H1 (cell line): Measurements from ENCODE around the gene COPS6. TPM values are rescaled to one million over a fixed set of nuclear protein-coding genes. Genes with fewer than 3 reads are reported as not detected.
A peak's percentile ranks its signal among the peaks of the same experiment; 100 is the strongest.

ENCODE experiments used
- CTCF ChIA-PET: fragments of 300-600 bp; sonication (Branson Sonifier 250); formaldehyde crosslinking; loops from one replicate; lab custom pipeline; 2021; ENCODE audit not compliant: partially characterized antibody; lab: Charles Lee
- POLR2A ChIA-PET: fragments of 300-600 bp; sonication (Branson Sonifier 250); formaldehyde crosslinking; loops from one replicate; lab custom pipeline; 2021; ENCODE audit warnings: inconsistent platforms; ENCODE audit not compliant: partially characterized antibody; lab: Charles Lee
- DNase-seq, 2 experiments: peaks; one replicate each; pipeline versions ENCODE4 v3.0.0 to v3.0.0-alpha.2; 2010 to 2022; ENCODE audit warnings: low spot score in 2 of 2, low read depth in 1 of 2, mixed read lengths in 1 of 2
- FAIRE-seq: peaks from 2 replicates; lab custom pipeline; 2011; peaks lifted over from hg19 to GRCh38; lab: Jason Lieb, UNC
- H2AFZ ChIP-seq: 2 replicates; pipeline ENCODE4 v1.8.1; 2012; ENCODE audit warnings: low read length, inconsistent platforms
- H2AK5ac ChIP-seq: 2 replicates; pipeline ENCODE4 v1.6.1; 2013; ENCODE audit warnings: low read depth, low read length
- H2BK120ac ChIP-seq: replicated peaks from 2 replicates; pipeline ENCODE3; 2013; ENCODE audit warnings: low read depth, low read length, inconsistent platforms
- H2BK12ac ChIP-seq: 2 replicates; pipeline ENCODE4 v1.6.1; 2013; ENCODE audit warnings: low read depth, low read length
- H2BK15ac ChIP-seq: 2 replicates; pipeline ENCODE4 v1.6.1; 2013; ENCODE audit warnings: low read length
- H2BK20ac ChIP-seq: 2 replicates; pipeline ENCODE4 v1.6.1; 2013; ENCODE audit warnings: low read length
- H2BK5ac ChIP-seq: 2 replicates; pipeline ENCODE4 v1.6.1; 2013; ENCODE audit warnings: low read depth, low read length
- H3K14ac ChIP-seq: 2 replicates; pipeline ENCODE4 v1.6.1; 2013; ENCODE audit warnings: inconsistent platforms; ENCODE audit not compliant: insufficient read length
- H3K18ac ChIP-seq: 2 replicates; pipeline ENCODE4 v1.6.1; 2013; ENCODE audit warnings: low read length; ENCODE audit errors: extremely low read depth
- H3K23ac ChIP-seq: 2 replicates; pipeline ENCODE4 v1.6.1; 2013; ENCODE audit warnings: inconsistent platforms; ENCODE audit not compliant: insufficient read length
- H3K23me2 ChIP-seq: 2 replicates; pipeline ENCODE4 v1.6.1; 2013; ENCODE audit warnings: low read depth, low read length
- H3K27ac ChIP-seq: 2 replicates; pipeline ENCODE4 v1.6.1; 2011; ENCODE audit warnings: low read depth, low read length, inconsistent platforms
- H3K27me3 ChIP-seq, 4 experiments: replicated peaks in 1 of 4; 1 replicate in 1 of 4; 2 replicates in 3 of 4; pipeline versions ENCODE4 v1.6.1 to v1.8.1; 2011 to 2013; ENCODE audit warnings: low read length in 3 of 4, mild to moderate bottlenecking in 3 of 4, inconsistent platforms in 2 of 4, mixed read lengths in 2 of 4, moderate library complexity in 1 of 4; ENCODE audit not compliant: control insufficient read depth in 3 of 4, insufficient read depth in 3 of 4; ENCODE audit errors: extremely low read depth in 1 of 4
- H3K36me3 ChIP-seq, 4 experiments: 2 replicates each; pipeline versions ENCODE4 v1.6.1 to v1.8.1; 2011 to 2013; ENCODE audit warnings: mild to moderate bottlenecking in 4 of 4, low read length in 3 of 4, moderate library complexity in 2 of 4, control low read depth in 1 of 4, inconsistent platforms in 1 of 4; ENCODE audit not compliant: insufficient read depth in 4 of 4, control insufficient read depth in 2 of 4
- H3K4ac ChIP-seq: replicated peaks from 2 replicates; pipeline ENCODE3; 2013; ENCODE audit warnings: low read length, low read depth, mixed read lengths, inconsistent platforms; ENCODE audit not compliant: insufficient read length
- H3K4me1 ChIP-seq, 4 experiments: replicated peaks in 1 of 4; 1 replicate in 1 of 4; 2 replicates in 3 of 4; pipeline versions ENCODE4 v1.6.1 to v1.8.1; 2011 to 2013; ENCODE audit warnings: low read length in 3 of 4, inconsistent platforms in 2 of 4, mixed read lengths in 1 of 4; ENCODE audit not compliant: insufficient read depth in 4 of 4, control insufficient read depth in 3 of 4
- H3K4me2 ChIP-seq, 2 experiments: 2 replicates each; pipeline versions ENCODE4 v1.6.1 to v1.8.1; 2011 to 2013; ENCODE audit warnings: low read depth in 2 of 2, low read length in 2 of 2, control low read depth in 1 of 2, inconsistent platforms in 1 of 2, mild to moderate bottlenecking in 1 of 2; ENCODE audit not compliant: insufficient read depth in 1 of 2
- H3K4me3 ChIP-seq, 4 experiments: fragments of 200-600, 300-600 bp in 1 of 4; sonication (generic), shearing (Covaris generic), sonication (Bioruptor Twin) in 1 of 4; 2 replicates each; pipeline versions ENCODE4 v1.5.1 to v1.8.1; 2011 to 2016; ENCODE audit warnings: low read length in 4 of 4, low read depth in 3 of 4, control low read depth in 2 of 4, inconsistent platforms in 2 of 4, mild to moderate bottlenecking in 2 of 4, mixed read lengths in 1 of 4, moderate library complexity in 1 of 4; ENCODE audit not compliant: insufficient read depth in 2 of 4; ENCODE audit errors: extremely low read depth in 1 of 4
- H3K56ac ChIP-seq: replicated peaks from 2 replicates; pipeline ENCODE3; 2013; ENCODE audit warnings: low read depth, mild to moderate bottlenecking, mixed read lengths, low read length, inconsistent platforms; ENCODE audit not compliant: insufficient read length
- H3K79me1 ChIP-seq: 2 replicates; pipeline ENCODE4 v1.6.1; 2013; ENCODE audit warnings: low read depth, low read length, control low read depth
- H3K79me2 ChIP-seq, 2 experiments: 2 replicates each; pipeline versions ENCODE4 v1.6.1 to v1.8.1; 2012 to 2013; ENCODE audit warnings: low read length in 2 of 2, mild to moderate bottlenecking in 2 of 2, inconsistent platforms in 1 of 2; ENCODE audit not compliant: insufficient read depth in 2 of 2, control insufficient read depth in 1 of 2
- H3K9ac ChIP-seq, 4 experiments: replicated peaks in 1 of 4; 1 replicate in 1 of 4; 2 replicates in 3 of 4; pipeline versions ENCODE4 v1.6.1 to v1.8.1; 2011 to 2013; ENCODE audit warnings: low read depth in 3 of 4, low read length in 3 of 4, control low read depth in 2 of 4, mild to moderate bottlenecking in 2 of 4, moderate library complexity in 2 of 4, inconsistent platforms in 1 of 4; ENCODE audit errors: extremely low read depth in 1 of 4
- H3K9me3 ChIP-seq, 2 experiments: 2 replicates each; pipeline versions ENCODE4 v1.6.1 to v1.8.1; 2012 to 2013; ENCODE audit warnings: mild to moderate bottlenecking in 2 of 2, moderate library complexity in 2 of 2, control low read depth in 1 of 2, inconsistent platforms in 1 of 2, low read depth in 1 of 2, low read length in 1 of 2, mixed read lengths in 1 of 2; ENCODE audit not compliant: insufficient read depth in 2 of 2
- H4K20me1 ChIP-seq, 2 experiments: replicated peaks in 1 of 2; 2 replicates each; pipeline versions ENCODE3 to v1.8.1; 2011 to 2013; ENCODE audit warnings: inconsistent platforms in 2 of 2, low read length in 2 of 2, mild to moderate bottlenecking in 1 of 2; ENCODE audit not compliant: insufficient read depth in 2 of 2, control insufficient read depth in 1 of 2
- H4K5ac ChIP-seq: 2 replicates; pipeline ENCODE4 v1.6.1; 2013; ENCODE audit warnings: low read length, low read depth, mixed read lengths, inconsistent platforms; ENCODE audit not compliant: insufficient read length
- H4K8ac ChIP-seq: 2 replicates; pipeline ENCODE4 v1.8.0; 2013; ENCODE audit warnings: mild to moderate bottlenecking, moderate library complexity, low read length, inconsistent platforms; ENCODE audit not compliant: insufficient read depth; ENCODE audit errors: extremely low read depth
- H4K91ac ChIP-seq: replicated peaks from 2 replicates; pipeline ENCODE3; 2013; ENCODE audit warnings: low read length, mixed read lengths, inconsistent platforms; ENCODE audit not compliant: insufficient read length
- CBX5 ChIP-seq: fragments of 300-800, 300-1000 bp; sonication (generic); IDR thresholded peaks from 2 replicates; pipeline ENCODE4 v1.7.1; 2016; ENCODE audit warnings: antibody characterized with exemption, low read length, low read depth
- CEBPB ChIP-seq: IDR thresholded peaks from 2 replicates; pipeline ENCODE4 v1.6.1; 2012; ENCODE audit warnings: low read depth, low read length
- JUND ChIP-seq: IDR thresholded peaks from 2 replicates; pipeline ENCODE4 v1.6.1; 2011; ENCODE audit warnings: mild to moderate bottlenecking, improper control_type of control experiment, low read length
- POLR2A ChIP-seq, 2 experiments: IDR thresholded peaks; 1 replicate in 1 of 2; 2 replicates in 1 of 2; pipeline ENCODE4 v1.6.1; 2011; ENCODE audit warnings: low read depth in 2 of 2, low read length in 2 of 2, mild to moderate bottlenecking in 2 of 2; ENCODE audit errors: control extremely low read depth in 1 of 2
- RXRA ChIP-seq: IDR thresholded peaks from 2 replicates; pipeline ENCODE4 v1.6.1; 2011; ENCODE audit warnings: low read depth, mild to moderate bottlenecking, low read length, moderate library complexity; ENCODE audit not compliant: insufficient read depth
- SAP30 ChIP-seq: fragments of 300-600 bp; sonication (generic); IDR thresholded peaks from 2 replicates; pipeline ENCODE4 v1.7.1; 2012; ENCODE audit warnings: low read length, moderate library complexity, mild to moderate bottlenecking, inconsistent platforms; ENCODE audit not compliant: insufficient read depth, insufficient replicate concordance
- SIX5 ChIP-seq: IDR thresholded peaks from 2 replicates; pipeline ENCODE4 v1.6.1; 2011; ENCODE audit warnings: mild to moderate bottlenecking, low read depth, low read length
- SP2 ChIP-seq: IDR thresholded peaks from 2 replicates; pipeline ENCODE4 v1.6.1; 2012; ENCODE audit warnings: mild to moderate bottlenecking, low read length, inconsistent platforms
- WGBS, 2 experiments: shearing (Covaris generic) in 1 of 2; methylation state at CpG; one replicate each; pipeline versions ENCODE4 v1.1.6 to v1.1.7; 2013 to 2015; ENCODE audit warnings: low lambda C conversion rate in 2 of 2, mixed read lengths in 2 of 2, inconsistent platforms in 1 of 2, low coverage in 1 of 2, missing lambda C conversion rate in 1 of 2; ENCODE audit not compliant: insufficient replicate concordance in 2 of 2, insufficient coverage in 1 of 2, insufficient read length in 1 of 2; ENCODE audit errors: extremely low coverage in 1 of 2, missing lambda C conversion rate in 1 of 2; 5-methylcytosine and 5-hydroxymethylcytosine counted together
- polyA plus RNA-seq, 7 experiments: library from polyadenylated mRNA; depleted of rRNA in 3 of 7; stranded (reverse) in 5 of 7; unstranded in 2 of 7; fragments of >200 nt in 5 of 7; fragments of 200-250 nt in 2 of 7; gene quantifications; 1 replicate in 5 of 7; 2 replicates in 1 of 7; 4 replicates in 1 of 7; pipeline versions ENCODE4 v1.2.1 to v1.2.3, GENCODE V29; 2011 to 2013; ENCODE audit warnings: missing spikeins in 2 of 7, mixed read lengths in 2 of 7
- total RNA-seq: library from RNA; stranded (reverse); fragmentation: NEBNext Ultra II Directional; extraction: Animal tissue kit (Norgen Biotek cat#: 25700); gene quantifications from 2 replicates; pipeline ENCODE4 v1.2.1, GENCODE V29; 2021

Gene COPS6
- total and polyA plus RNA-seq, 2 of the 8 experiments (the other 6 are each of a cell fraction or from before 2014, with no cell fraction given) = 127 to 225 TPM

GRCh38 chr7:100080907-100081534 is 7.7 kb upstream of the COPS6 start:
- FAIRE-seq (no peak), DNase-seq (no peak)
- ChIA-PET CTCF (interaction anchor here (0.9 kb wide), 1 partner anchor 17 kb away, joined by 3 read pairs; no protein-coding TSS in a partner anchor), POLR2A (interaction anchor here (0.9 to 19.6 kb wide), 5 partner anchors 11 to 36 kb away, joined by 3 to 722 read pairs (median 163); partner anchors contain the start of genes AP4M1, MCM7 and ZSCAN21)
- H4K20me1 ChIP-seq = peaks cover 1 to 3% of the 10 kb centered on the region in 2 experiments
- H2AK5ac ChIP-seq = no peak overlapping the region
- no peak overlapping the region for H3K14ac ChIP-seq
- peak overlapping the region; percentile 76 to 100 (median 96) for H3K4me3 ChIP-seq
- peaks cover 0 to 9% (median 4%) of the 10 kb centered on the region in 4 experiments; a peak in 3 of 7 replicates for H3K4me1 ChIP-seq
- peaks cover 6% of the 10 kb centered on the region; the same call in 1 of the 2 replicates for H3K23me2 ChIP-seq
- peaks cover 32 to 52% of the 10 kb centered on the region in 2 experiments for H3K79me2 ChIP-seq
- peak overlapping the region; percentile 66 to 73 for H3K4me2 ChIP-seq
- peak overlapping the region; percentile 100 for H4K8ac ChIP-seq
- H2BK20ac ChIP-seq = no peak overlapping the region
- no peak overlapping the region for H3K18ac ChIP-seq
- H3K79me1 ChIP-seq = peaks cover 4% of the 10 kb centered on the region; the same call in 1 of the 2 replicates
- H3K9me3 ChIP-seq = peaks cover 4 to 8% of the 10 kb centered on the region in 2 experiments; a peak in 2 of 4 replicates
- H3K27me3 ChIP-seq = no peaks in the 10 kb centered on the region
- peak overlapping the region; percentile 68 for H4K5ac ChIP-seq
- H3K27ac ChIP-seq = peak overlapping the region; percentile 91
- 4% methylated on average over 32 of the region's 34 CpGs; no CpG with 5 or more reads in 1 of the 2 experiments for WGBS, 2 experiments
- peak overlapping the region; percentile 92 for H3K56ac ChIP-seq
- no peak overlapping the region for H3K23ac ChIP-seq
- no peak overlapping the region for H2AFZ ChIP-seq
- no peak overlapping the region for H2BK12ac ChIP-seq
- no peak for TF ChIP-seq SP2
- no peak for TF ChIP-seq POLR2A (IDR thresholded peaks at IDR 0.05; ENCODE audit: control extremely low read depth in 1 of 2, low read depth in 2 of 2, low read length in 2 of 2)
- no peak for TF ChIP-seq JUND
- no peak for TF ChIP-seq RXRA
- no peak for TF ChIP-seq CBX5
- peak; percentile 45 for TF ChIP-seq SAP30
- TF ChIP-seq SIX5 = no peak
- no peak for TF ChIP-seq CEBPB
- H3K9ac ChIP-seq = peak overlapping the region; percentile 94 to 97 (median 94)
- H2BK15ac ChIP-seq = no peak overlapping the region
- peak overlapping the region; percentile 85 for H2BK5ac ChIP-seq
- peak overlapping the region; percentile 97 for H3K4ac ChIP-seq
- H4K91ac ChIP-seq = peak overlapping the region; percentile 55
- H2BK120ac ChIP-seq = no peak overlapping the region
- H3K36me3 ChIP-seq = peaks cover 20 to 41% (median 31%) of the 10 kb centered on the region in 4 experiments
